ENCODE data around the gene FCER1G. TPM values are rescaled to one million over a fixed set of nuclear protein-coding genes. Genes with fewer than 3 reads are reported as not detected.
A peak's percentile ranks its signal among the peaks of the same experiment; 100 is the strongest.
"Not testable (repeated sequence)": the region's sequence is repeated elsewhere in the genome, so short reads cannot be mapped to it uniquely, and the experiment has no call there.

The FCER1G gene
- total RNA-seq, 1 donor from 2014 or later: 0.26 TPM

GRCh38 chr1:161206411-161207140 is 8.5 kb upstream of the FCER1G start:
- no peak for DNase-seq (ENCODE audit: low read depth, low spot score)

- DNase-seq (ENCODE audit: low read depth, low spot score): no peak
These were observed 7.9 kb upstream of the FCER1G start for GRCh38 chr1:161207173-161207572.

GRCh38 chr1:161209790-161210409 is 5.2 kb upstream of the FCER1G start:
- no peak for DNase-seq (ENCODE audit: low read depth, low spot score)

- DNase-seq (ENCODE audit: low read depth, low spot score): no peak
These were observed 726 bp upstream of the FCER1G start for GRCh38 chr1:161214369-161214768.

- no peak for DNase-seq (ENCODE audit: low read depth, low spot score)
These were observed 2.0 kb downstream of the FCER1G start for GRCh38 chr1:161216945-161217712.

GRCh38 chr1:161217831-161218230 is 2.7 kb downstream of the FCER1G start:
- no peak for DNase-seq (ENCODE audit: low read depth, low spot score)

GRCh38 chr1:161218301-161219077 is 3.4 kb downstream of the FCER1G start:
- DNase-seq (ENCODE audit: low read depth, low spot score): no peak

GRCh38 chr1:161219078-161219892 is 4.2 kb downstream of the FCER1G start:
- DNase-seq (ENCODE audit: low read depth, low spot score): no peak

GRCh38 chr1:161220002-161220401 is 4.9 kb downstream of the FCER1G start:
- no peak for DNase-seq (ENCODE audit: low read depth, low spot score)

GRCh38 chr1:161222175-161223019 is 7.3 kb downstream of the FCER1G start:
- no peak for DNase-seq (ENCODE audit: low read depth, low spot score)

GRCh38 chr1:161223805-161224694 is 9.0 kb downstream of the FCER1G start:
- DNase-seq (ENCODE audit: low read depth, low spot score): no peak

- not testable (repeated sequence) for DNase-seq (ENCODE audit: low read depth, low spot score)
These were observed 9.6 kb downstream of the FCER1G start for GRCh38 chr1:161224695-161225087.

GRCh38 chr1:161225178-161225533 is 10.1 kb downstream of the FCER1G start:
- no peak for DNase-seq (ENCODE audit: low read depth, low spot score)

- DNase-seq (ENCODE audit: low read depth, low spot score): peak; percentile 99
These were observed 10.6 kb downstream of the FCER1G start, which contains the start of gene TOMM40L for GRCh38 chr1:161225534-161226319. Gene TOMM40L (plus strand): TSS chr1:161226060. CDS start chr1:161226490, 430 bp downstream.

GRCh38 chr1:161226320-161226711 is 11.2 kb downstream of the FCER1G start:
- no peak for DNase-seq (ENCODE audit: low read depth, low spot score)

GRCh38 chr1:161226759-161227158 is 11.7 kb downstream of the FCER1G start:
- no peak for DNase-seq (ENCODE audit: low read depth, low spot score)

GRCh38 chr1:161227196-161227871 is 12.2 kb downstream of the FCER1G start:
- peak; percentile 37 for DNase-seq (ENCODE audit: low read depth, low spot score)
